Endodermal cell (in vitro differentiated cells): Measurements from ENCODE around the gene TCF7L2. TPM values are rescaled to one million over a fixed set of nuclear protein-coding genes. Genes with fewer than 3 reads are reported as not detected.

Experiments
- DNase-seq: peaks from one replicate; pipeline ENCODE4 v3.0.0-alpha.2; 2017
- H3K27ac ChIP-seq: 2 replicates; pipeline ENCODE4 v1.5.1; 2013; ENCODE audit warnings: mild to moderate bottlenecking, low read depth, low read length, moderate library complexity
- H3K27me3 ChIP-seq: 2 replicates; pipeline ENCODE4 v1.6.1; 2013; ENCODE audit warnings: mild to moderate bottlenecking, low read length, moderate library complexity; ENCODE audit not compliant: insufficient read depth, control insufficient read depth, poor library complexity, severe bottlenecking
- H3K36me3 ChIP-seq: 2 replicates; pipeline ENCODE4 v1.7.0; 2013; ENCODE audit warnings: mild to moderate bottlenecking, low read length, moderate library complexity; ENCODE audit not compliant: control insufficient read depth, insufficient read depth
- H3K4me1 ChIP-seq: one replicate; pipeline ENCODE4 v1.7.0; 2013; ENCODE audit warnings: low read length; ENCODE audit not compliant: control insufficient read depth, insufficient read depth
- H3K4me3 ChIP-seq: 2 replicates; pipeline ENCODE4 v1.5.1; 2013; ENCODE audit warnings: mild to moderate bottlenecking, low read length, moderate library complexity
- H3K9ac ChIP-seq: 2 replicates; pipeline ENCODE4 v1.6.1; 2013; ENCODE audit warnings: mild to moderate bottlenecking, low read length, moderate library complexity; ENCODE audit not compliant: poor library complexity, severe bottlenecking; ENCODE audit errors: extremely low read depth
- H3K9me3 ChIP-seq: 2 replicates; pipeline ENCODE4 v1.6.1; 2013; ENCODE audit warnings: mild to moderate bottlenecking, low read length, moderate library complexity; ENCODE audit not compliant: control insufficient read depth
- H3K27ac Mint-ChIP-seq: 2 replicates; pipeline ENCODE4 v1.8.0; 2020; ENCODE audit warnings: mixed read lengths
- H3K27me3 Mint-ChIP-seq: 2 replicates; pipeline ENCODE4 v1.8.0; 2021; ENCODE audit warnings: mild to moderate bottlenecking, mixed read lengths; ENCODE audit not compliant: insufficient read depth
- H3K36me3 Mint-ChIP-seq: 2 replicates; pipeline ENCODE4 v1.8.0; 2020; ENCODE audit warnings: low read depth, mixed read lengths
- H3K4me1 Mint-ChIP-seq: 2 replicates; pipeline ENCODE4 v1.8.0; 2020; ENCODE audit warnings: mixed read lengths
- H3K4me3 Mint-ChIP-seq: 2 replicates; pipeline ENCODE4 v1.8.0; 2020; ENCODE audit warnings: mild to moderate bottlenecking, moderate library complexity, mixed read lengths
- H3K9me3 Mint-ChIP-seq: 2 replicates; pipeline ENCODE4 v1.8.0; 2020; ENCODE audit warnings: mild to moderate bottlenecking, mixed read lengths
- WGBS, 2 experiments: methylation state at CpG; one replicate each; pipeline versions ENCODE4 v1.1.5 to v1.1.7; 2013; ENCODE audit warnings: missing lambda C conversion rate in 2 of 2, mixed read lengths in 1 of 2; ENCODE audit not compliant: insufficient coverage in 1 of 2, insufficient read length in 1 of 2; 5-methylcytosine and 5-hydroxymethylcytosine counted together
- total RNA-seq, 2 donors: library from RNA; stranded (reverse); fragmentation: NEBNext Ultra II Directional in 1 of 2; extraction: Animal tissue kit (Norgen Biotek cat#: 25700) in 1 of 2; gene quantifications; 2 replicates in 1 of 2; 3 replicates in 1 of 2; pipeline ENCODE4 v1.2.1, GENCODE V29; 2021
- TF ChIP-seq, protein P1 (sequence below): fragments of 200-600 bp; sonication (generic); conservative IDR thresholded peaks from 2 replicates; pipeline ENCODE4 v1.5.0; 2021; ENCODE audit warnings: antibody characterized with exemption, mild to moderate bottlenecking

TCF7L2 gene
- total RNA-seq, 2 donors from 2014 or later, result 73.2 to 105 TPM

DNA sequence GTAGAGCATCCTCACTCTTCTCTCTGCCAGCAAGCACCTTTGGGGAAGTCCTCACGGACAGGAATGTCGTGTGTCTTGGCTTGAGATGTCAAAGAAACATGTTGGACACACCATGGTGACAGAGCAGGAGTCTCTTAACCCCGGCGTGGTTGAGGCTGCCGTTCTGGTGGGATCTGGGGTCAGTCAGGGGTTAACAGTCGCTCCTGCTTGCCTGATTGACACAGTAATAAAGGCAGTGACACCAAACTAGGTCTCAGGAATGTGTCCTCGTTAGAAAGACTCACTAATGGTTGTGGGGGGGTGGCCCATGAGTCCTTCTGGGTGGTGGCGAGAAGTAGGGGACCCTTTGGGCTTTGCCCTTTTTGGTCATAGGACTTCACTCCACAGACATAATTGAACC lies 69.0 kb downstream of the TCF7L2 start:
- Histone ChIP-seq H3K9me3 (no peaks in the 10 kb centered on the region), H3K4me1 (peaks cover 16% of the 10 kb centered on the region), H3K27ac (no peak overlapping the region), H3K9ac (no peak overlapping the region), H3K4me3 (no peak overlapping the region), H3K27me3 (no peaks in the 10 kb centered on the region), H3K36me3 (peaks cover 26% of the 10 kb centered on the region)
- no peak for DNase-seq
- Mint-ChIP-seq H3K27ac (peak overlapping the region; percentile 58), H3K27me3 (no peaks in the 10 kb centered on the region), H3K9me3 (no peaks in the 10 kb centered on the region), H3K4me1 (peaks cover 43% of the 10 kb centered on the region), H3K4me3 (no peak overlapping the region), H3K36me3 (peaks cover 33% of the 10 kb centered on the region)
- WGBS, 2 experiments, result 78 to 81% methylated on average over 3 to 8 of the region's 8 CpGs
- TF ChIP-seq, protein P1, sequence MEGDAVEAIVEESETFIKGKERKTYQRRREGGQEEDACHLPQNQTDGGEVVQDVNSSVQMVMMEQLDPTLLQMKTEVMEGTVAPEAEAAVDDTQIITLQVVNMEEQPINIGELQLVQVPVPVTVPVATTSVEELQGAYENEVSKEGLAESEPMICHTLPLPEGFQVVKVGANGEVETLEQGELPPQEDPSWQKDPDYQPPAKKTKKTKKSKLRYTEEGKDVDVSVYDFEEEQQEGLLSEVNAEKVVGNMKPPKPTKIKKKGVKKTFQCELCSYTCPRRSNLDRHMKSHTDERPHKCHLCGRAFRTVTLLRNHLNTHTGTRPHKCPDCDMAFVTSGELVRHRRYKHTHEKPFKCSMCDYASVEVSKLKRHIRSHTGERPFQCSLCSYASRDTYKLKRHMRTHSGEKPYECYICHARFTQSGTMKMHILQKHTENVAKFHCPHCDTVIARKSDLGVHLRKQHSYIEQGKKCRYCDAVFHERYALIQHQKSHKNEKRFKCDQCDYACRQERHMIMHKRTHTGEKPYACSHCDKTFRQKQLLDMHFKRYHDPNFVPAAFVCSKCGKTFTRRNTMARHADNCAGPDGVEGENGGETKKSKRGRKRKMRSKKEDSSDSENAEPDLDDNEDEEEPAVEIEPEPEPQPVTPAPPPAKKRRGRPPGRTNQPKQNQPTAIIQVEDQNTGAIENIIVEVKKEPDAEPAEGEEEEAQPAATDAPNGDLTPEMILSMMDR, result no peak

DNA sequence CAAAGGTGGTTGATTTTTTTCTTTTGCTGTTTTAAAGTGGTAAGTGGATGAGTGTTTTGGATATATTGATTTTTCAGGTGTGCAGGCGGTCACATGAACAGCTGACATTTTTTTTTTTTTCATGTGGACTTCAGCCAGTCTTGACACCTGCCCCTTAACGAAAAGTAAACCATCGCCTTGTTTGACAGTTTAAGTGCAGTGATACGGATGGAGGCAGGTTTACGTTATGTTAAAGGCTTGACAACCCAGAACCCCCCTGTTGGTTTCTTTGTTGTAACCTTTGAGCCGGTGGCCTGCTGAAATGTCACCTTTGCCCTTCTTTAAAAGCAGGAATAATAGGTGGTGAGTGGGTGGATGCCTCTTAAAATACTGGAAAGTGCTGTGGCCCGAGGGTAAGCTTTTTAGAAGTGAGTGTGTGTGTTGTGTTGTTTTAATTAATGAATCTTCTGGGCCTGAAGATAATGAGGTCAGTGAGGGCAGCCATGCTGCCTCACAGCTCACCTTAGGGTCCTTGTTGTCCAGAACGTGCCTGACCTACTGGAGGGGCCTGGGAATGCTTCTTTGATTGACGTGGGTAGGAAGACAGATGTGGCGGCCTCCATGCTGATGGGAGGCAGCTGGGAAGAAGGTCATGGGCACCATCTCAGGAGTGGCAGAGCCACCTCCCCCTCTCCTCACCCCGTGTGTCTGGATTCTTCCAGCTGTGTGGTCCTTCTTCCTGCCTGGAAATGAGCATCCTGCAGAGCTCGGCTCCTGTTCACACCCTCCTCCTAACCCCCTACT lies 69.8 kb downstream of the TCF7L2 start:
- no peak for DNase-seq
- WGBS, 2 experiments, result 54 to 60% methylated on average over 10 to 12 of the region's 12 CpGs
- Mint-ChIP-seq H3K4me3 (no peak overlapping the region), H3K36me3 (peaks cover 31% of the 10 kb centered on the region), H3K4me1 (peaks cover 43% of the 10 kb centered on the region), H3K27me3 (no peaks in the 10 kb centered on the region), H3K9me3 (no peaks in the 10 kb centered on the region), H3K27ac (no peak overlapping the region)
- Histone ChIP-seq H3K4me3 (peak overlapping the region; percentile 8), H3K27me3 (no peaks in the 10 kb centered on the region), H3K9ac (no peak overlapping the region), H3K27ac (no peak overlapping the region), H3K4me1 (peaks cover 16% of the 10 kb centered on the region), H3K36me3 (peaks cover 25% of the 10 kb centered on the region), H3K9me3 (no peaks in the 10 kb centered on the region)
- TF ChIP-seq, protein P1, result no peak

DNA sequence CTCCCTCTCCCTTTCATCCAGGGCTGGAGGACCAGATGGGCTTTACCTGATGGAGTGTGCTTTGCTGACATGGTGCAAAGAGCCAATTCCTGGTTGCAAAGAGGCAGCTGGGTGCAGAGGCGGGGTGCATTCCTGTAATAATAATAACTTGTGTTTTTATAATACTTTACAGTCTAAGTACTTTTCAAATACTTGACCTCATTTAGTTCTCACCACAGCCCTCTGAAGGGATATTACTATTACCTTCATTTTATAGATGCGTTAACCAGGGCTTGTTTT lies 70.4 kb downstream of the TCF7L2 start:
- 100% methylated on average over 2 of the region's 2 CpGs; no CpG with 5 or more reads in 1 of the 2 experiments for WGBS, 2 experiments
- H3K4me3 Mint-ChIP-seq, result no peak overlapping the region
- Histone ChIP-seq H3K27me3 (no peaks in the 10 kb centered on the region), H3K4me3 (no peak overlapping the region), H3K36me3 (peaks cover 30% of the 10 kb centered on the region), H3K9ac (no peak overlapping the region), H3K4me1 (peaks cover 16% of the 10 kb centered on the region), H3K27ac (no peak overlapping the region), H3K9me3 (no peaks in the 10 kb centered on the region)
- TF ChIP-seq, protein P1, result no peak
- H3K9me3 Mint-ChIP-seq, result no peaks in the 10 kb centered on the region
- H3K27ac Mint-ChIP-seq, result no peak overlapping the region
- no peak for DNase-seq
- H3K4me1 Mint-ChIP-seq, result peaks cover 44% of the 10 kb centered on the region
- peaks cover 32% of the 10 kb centered on the region for H3K36me3 Mint-ChIP-seq
- no peaks in the 10 kb centered on the region for H3K27me3 Mint-ChIP-seq
